Mucosa of rectum (tissue), 2 donors: Measurements from ENCODE around the gene PRIMPOL.
"Not testable (repeated sequence)": the region's sequence is repeated elsewhere in the genome, so short reads cannot be mapped to it uniquely, and the experiment has no call there.

Experiments
- H3K27ac ChIP-seq, 2 donors: one replicate each; pipeline ENCODE4 v1.7.0; 2013; ENCODE audit warnings: inconsistent platforms in 2 of 2, low read depth in 2 of 2, low read length in 2 of 2
- H3K27me3 ChIP-seq, 2 donors: one replicate each; pipeline ENCODE4 v1.7.0; 2013; ENCODE audit warnings: low read length in 2 of 2; ENCODE audit not compliant: control insufficient read depth in 2 of 2, insufficient read depth in 2 of 2
- H3K36me3 ChIP-seq, 2 donors: one replicate each; pipeline ENCODE4 v1.7.0; 2013; ENCODE audit warnings: low read length in 2 of 2; ENCODE audit not compliant: control insufficient read depth in 2 of 2, insufficient read depth in 2 of 2
- H3K4me1 ChIP-seq, 2 donors: one replicate each; pipeline ENCODE4 v1.7.0; 2013; ENCODE audit warnings: low read length in 2 of 2, mild to moderate bottlenecking in 1 of 2; ENCODE audit not compliant: control insufficient read depth in 2 of 2, insufficient read depth in 2 of 2
- H3K4me3 ChIP-seq, 2 donors: one replicate each; pipeline ENCODE4 v1.7.0; 2013; ENCODE audit warnings: low read length in 2 of 2
- H3K9ac ChIP-seq, 2 donors: one replicate each; pipeline ENCODE4 v1.7.0; 2013; ENCODE audit warnings: low read length in 2 of 2, low read depth in 1 of 2, mild to moderate bottlenecking in 1 of 2
- H3K9me3 ChIP-seq, 2 donors: one replicate each; pipeline ENCODE4 v1.7.0; 2013; ENCODE audit warnings: low read length in 2 of 2; ENCODE audit not compliant: control insufficient read depth in 2 of 2
- donor health status: healthy.
- donor health status: Normal muscosa, but diverticular disease.

Gene PRIMPOL, protein sequence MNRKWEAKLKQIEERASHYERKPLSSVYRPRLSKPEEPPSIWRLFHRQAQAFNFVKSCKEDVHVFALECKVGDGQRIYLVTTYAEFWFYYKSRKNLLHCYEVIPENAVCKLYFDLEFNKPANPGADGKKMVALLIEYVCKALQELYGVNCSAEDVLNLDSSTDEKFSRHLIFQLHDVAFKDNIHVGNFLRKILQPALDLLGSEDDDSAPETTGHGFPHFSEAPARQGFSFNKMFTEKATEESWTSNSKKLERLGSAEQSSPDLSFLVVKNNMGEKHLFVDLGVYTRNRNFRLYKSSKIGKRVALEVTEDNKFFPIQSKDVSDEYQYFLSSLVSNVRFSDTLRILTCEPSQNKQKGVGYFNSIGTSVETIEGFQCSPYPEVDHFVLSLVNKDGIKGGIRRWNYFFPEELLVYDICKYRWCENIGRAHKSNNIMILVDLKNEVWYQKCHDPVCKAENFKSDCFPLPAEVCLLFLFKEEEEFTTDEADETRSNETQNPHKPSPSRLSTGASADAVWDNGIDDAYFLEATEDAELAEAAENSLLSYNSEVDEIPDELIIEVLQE

DNA sequence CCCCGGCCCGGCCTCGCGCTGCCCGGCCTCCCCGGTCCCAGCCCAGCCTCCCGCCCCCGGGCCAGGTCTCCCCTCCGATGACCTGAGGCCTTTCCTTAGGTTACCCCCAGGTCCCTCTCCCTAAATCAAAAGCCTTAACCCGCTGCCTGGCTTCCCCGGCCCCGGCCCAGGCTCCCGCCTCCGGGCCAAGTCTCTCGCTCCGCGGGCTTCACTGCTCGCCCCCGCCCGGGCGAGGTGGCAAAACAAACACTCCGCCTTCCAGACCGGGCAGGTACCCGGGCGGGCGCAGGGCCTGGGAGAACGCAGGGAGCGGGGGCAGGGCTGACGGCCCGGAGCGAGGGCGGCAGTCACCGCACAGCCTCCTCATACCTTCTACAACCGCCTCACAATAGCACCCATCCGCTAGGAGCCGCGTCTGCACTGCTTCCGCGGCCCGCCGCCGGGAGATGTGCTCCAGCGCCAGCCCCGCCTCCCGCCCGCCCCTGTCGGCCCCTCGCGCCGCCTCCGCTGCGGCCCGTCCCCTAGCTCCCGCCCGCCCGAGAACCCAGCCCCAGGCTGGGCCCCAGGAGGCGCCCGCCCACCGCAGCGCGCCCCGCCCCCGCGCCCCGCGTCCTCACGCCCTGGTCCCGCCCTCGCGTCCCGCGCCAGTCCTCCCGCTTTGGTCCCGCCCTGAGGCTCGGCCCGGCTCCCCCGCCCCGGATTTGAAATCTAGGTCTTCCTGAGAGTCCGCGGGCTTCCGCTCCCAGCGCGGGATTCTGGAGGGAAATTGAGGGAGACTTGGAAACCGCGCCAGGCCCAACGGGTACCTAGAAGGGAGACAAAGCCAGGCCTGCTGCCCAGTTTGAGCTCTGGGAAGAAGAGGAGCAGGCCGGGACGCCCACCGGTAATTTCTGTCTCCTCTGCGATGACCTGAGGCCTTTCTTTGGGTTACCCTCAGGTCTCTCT is at the start of gene PRIMPOL, which contains the start of gene CASP3:
Gene PRIMPOL, plus strand, starts transcription at position 713 of the 945 bp plus-strand sequence. CDS start 7,403 bp downstream, outside the sequence.
Gene CASP3, minus strand, starts transcription at position 422 of the 945 bp plus-strand sequence. CDS start 10,994 bp downstream, outside the sequence.
- peaks cover 31 to 38% of the 10 kb centered on the region in 2 donors for H3K4me1 ChIP-seq
- H3K27me3 ChIP-seq = no peaks in the 10 kb centered on the region
- H3K36me3 ChIP-seq = peaks cover 0 to 7% of the 10 kb centered on the region in 2 donors
- peak within 1 kb of the TSS; percentile 86 to 98 for H3K4me3 ChIP-seq
- H3K27ac ChIP-seq = peak within 1 kb of the TSS; percentile 96 to 97
- peak within 1 kb of the TSS; percentile 86 to 97 for H3K9ac ChIP-seq
- no peaks in the 10 kb centered on the region for H3K9me3 ChIP-seq

DNA sequence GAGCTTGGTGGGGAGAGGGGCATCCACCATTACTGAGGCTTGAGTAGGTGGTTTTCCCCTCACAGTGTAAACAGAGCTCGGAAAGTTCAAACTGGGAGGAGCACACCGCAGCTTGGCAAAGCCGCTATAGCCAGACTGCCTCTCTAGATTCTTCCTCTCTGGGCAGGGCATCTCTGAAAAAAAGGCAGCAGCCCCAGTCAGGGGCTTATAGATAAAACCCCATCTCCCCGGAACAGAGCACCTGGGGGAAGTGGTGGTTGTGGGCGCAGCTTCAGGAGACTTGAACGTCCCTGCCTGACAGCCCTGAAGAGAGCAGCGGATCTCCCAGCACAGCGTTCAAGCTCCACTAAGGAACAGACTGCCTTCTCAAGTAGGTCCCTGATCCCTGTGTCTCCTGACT is 48.6 kb upstream of the PRIMPOL start:
- H3K9ac ChIP-seq, H3K27me3 ChIP-seq, H3K4me1 ChIP-seq, H3K27ac ChIP-seq, H3K9me3 ChIP-seq, H3K36me3 ChIP-seq, H3K4me3 ChIP-seq: not testable (repeated sequence)

DNA sequence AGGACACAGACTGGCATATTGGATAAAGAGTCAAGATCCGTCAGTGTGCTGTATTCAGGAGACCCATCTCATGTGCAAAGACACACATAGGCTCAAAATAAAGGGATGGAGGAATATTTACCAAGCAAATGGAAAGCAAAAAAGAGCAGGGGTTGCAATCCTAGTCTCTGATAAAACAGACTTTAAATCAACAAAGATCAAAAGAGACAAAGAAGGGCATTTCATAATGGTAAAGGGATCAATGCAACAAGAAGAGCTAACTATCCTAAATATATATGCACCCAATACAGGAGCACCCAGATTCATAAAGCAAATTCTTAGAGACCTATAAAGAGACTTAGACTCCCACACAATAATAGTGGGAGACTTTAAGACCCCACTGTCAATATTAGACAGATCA is 46.7 kb upstream of the PRIMPOL start:
- not testable (repeated sequence) for H3K27me3 ChIP-seq, H3K9me3 ChIP-seq, H3K9ac ChIP-seq, H3K4me3 ChIP-seq, H3K27ac ChIP-seq, H3K36me3 ChIP-seq, H3K4me1 ChIP-seq

DNA sequence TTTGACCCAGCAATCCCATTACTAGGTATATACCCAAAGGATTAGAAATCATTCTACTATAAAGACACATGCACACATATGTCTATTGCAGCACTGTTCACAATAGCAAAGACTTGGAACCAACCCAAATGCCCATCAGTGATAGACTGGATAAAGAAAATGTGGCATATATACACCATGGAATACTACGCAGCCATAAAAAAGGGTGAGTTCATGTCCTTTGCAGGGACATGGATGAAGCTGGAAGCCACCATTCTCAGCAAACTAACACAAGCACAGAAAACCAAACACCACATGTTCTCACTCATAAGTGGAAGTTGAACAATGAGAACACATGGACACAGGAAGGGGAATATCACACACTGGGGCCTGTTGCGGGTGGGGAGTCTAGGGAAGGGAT is 42.1 kb upstream of the PRIMPOL start:
- H3K36me3 ChIP-seq, H3K9me3 ChIP-seq, H3K4me1 ChIP-seq, H3K27me3 ChIP-seq, H3K27ac ChIP-seq, H3K9ac ChIP-seq, H3K4me3 ChIP-seq: not testable (repeated sequence)

DNA sequence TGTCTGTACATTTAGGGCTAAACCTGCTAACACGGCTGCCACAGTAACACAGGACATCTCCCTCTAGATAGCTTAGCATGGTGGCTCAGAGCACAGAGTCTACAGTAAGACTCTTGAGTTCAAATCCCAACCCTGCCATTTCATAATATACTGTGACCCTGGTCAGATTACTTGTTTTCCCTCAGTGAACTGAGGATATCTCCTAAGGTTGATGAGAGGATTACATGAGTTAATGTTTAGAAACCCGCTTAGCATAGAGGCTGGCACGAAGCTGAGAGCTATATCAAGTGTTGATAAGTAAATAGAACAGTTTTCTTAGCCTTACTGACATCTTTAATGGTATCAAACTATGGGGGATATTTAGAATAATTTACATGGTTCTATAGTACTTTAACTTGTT is 37.5 kb upstream of the PRIMPOL start:
- Histone ChIP-seq H3K4me3 (no peak overlapping the region), H3K9me3 (peaks cover 0 to 2% of the 10 kb centered on the region in 2 donors), H3K36me3 (no peaks in the 10 kb centered on the region), H3K9ac (no peak overlapping the region), H3K27me3 (no peaks in the 10 kb centered on the region), H3K4me1 (no peaks in the 10 kb centered on the region), H3K27ac (no peak overlapping the region)

DNA sequence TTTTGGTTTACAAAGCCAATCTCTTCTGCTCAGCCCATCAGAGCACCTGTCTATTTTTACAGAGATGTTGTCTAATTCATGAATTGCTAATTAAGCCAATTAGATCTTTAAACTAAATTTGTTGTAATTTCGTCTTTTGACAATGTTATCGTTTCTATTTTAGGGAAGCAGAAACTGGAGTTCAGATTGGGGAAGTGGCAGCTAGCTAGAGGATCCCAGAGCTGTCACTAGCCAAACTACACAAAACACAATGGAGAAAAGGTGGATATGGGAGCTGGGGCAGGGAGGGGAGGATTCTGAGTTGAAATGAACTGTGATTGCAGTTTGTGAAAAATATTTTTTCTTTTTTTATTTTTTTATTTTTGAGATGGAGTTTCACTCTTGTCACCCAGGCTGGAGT is 36.1 kb upstream of the PRIMPOL start:
- H3K27me3 ChIP-seq = no peaks in the 10 kb centered on the region
- no peak overlapping the region for H3K9ac ChIP-seq
- peaks cover 0 to 2% of the 10 kb centered on the region in 2 donors for H3K9me3 ChIP-seq
- H3K4me1 ChIP-seq = no peaks in the 10 kb centered on the region
- no peak overlapping the region for H3K27ac ChIP-seq
- no peaks in the 10 kb centered on the region for H3K36me3 ChIP-seq
- H3K4me3 ChIP-seq = no peak overlapping the region

DNA sequence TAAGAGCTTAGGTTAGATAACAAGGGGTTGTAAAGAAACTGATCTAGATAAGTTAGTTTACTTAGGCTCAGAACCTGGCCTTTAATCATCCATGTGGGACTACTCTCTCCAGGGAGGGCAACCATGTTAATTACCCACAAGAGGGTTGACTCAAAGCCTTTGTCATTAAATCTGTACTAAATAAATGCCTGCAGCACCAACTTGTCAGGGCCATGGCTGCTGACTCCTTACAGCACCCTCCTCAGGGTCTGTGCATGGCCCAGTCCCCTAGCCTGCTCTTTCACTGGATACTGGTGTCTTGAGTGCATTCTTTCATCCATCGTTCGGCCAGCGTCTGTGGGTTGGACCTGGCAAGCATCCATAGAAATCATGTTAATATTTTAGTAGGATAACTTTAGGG is 35.0 kb upstream of the PRIMPOL start:
- no peak overlapping the region for H3K4me3 ChIP-seq
- H3K36me3 ChIP-seq = no peaks in the 10 kb centered on the region
- no peak overlapping the region for H3K27ac ChIP-seq
- H3K4me1 ChIP-seq = no peaks in the 10 kb centered on the region
- peaks cover 0 to 2% of the 10 kb centered on the region in 2 donors for H3K9me3 ChIP-seq
- H3K9ac ChIP-seq = no peak overlapping the region
- H3K27me3 ChIP-seq = no peaks in the 10 kb centered on the region

DNA sequence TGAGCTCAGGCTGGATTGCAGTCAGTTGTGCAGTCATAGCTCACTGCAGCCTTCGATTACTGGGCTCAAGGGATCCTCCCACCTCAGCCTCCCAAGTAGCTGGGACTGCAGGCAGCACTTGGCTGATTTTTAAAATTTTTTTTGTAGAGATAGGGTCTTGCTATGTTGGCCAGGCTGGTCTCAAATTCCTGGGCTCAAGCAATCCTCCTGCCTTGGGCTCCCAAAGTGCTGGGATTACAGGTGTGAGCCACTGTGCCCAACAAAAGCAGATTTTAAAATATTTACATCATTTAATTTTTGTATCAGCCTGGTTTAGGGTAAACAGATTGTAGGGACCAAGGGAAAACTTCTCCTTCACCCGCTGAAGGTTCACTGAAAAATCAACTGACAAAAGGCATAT is 33.4 kb upstream of the PRIMPOL start:
- not testable (repeated sequence) for H3K4me1 ChIP-seq, H3K27ac ChIP-seq, H3K36me3 ChIP-seq, H3K9me3 ChIP-seq, H3K9ac ChIP-seq, H3K27me3 ChIP-seq, H3K4me3 ChIP-seq

DNA sequence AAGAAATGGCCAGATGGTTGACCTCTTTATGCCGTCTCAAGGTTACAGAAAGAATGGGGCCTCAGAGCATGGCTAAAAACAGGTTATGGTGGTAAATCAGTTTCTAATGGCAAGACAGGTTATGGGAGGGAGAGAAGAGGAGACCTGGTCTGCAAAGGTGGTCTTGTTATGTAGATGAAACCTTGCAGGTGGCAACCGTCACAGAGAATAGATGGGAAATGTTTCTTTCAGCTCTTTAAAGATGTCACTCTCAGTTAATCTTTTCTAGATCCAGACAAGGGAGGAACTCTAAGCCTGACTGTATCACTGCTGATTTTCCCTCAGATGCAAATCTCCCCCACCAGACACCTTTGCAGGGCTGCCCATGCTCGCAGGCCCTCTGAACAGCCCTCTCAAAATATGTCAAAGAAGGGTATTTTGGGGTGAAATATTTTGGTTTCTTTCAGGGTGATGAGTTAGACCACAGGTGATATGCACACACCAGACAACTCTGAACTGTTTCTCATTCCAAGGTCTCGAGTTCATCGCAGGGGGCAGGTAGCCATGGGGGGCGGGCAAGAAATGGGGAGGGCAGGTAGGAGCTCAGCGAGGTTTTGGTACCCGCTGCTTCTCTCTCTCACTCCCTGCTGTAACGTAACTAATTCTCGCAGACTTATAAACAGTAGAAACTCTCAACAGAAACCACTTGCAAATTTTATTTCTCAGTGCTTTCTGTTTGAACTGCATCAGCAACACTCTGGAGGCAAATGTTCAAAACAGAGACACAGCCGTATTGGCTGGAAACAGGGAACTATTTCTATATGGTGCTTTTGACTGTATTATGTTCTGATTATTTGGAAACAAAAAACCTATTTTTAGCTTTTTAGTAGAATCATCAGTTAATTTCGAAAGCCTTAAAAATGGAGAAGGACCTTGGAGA is 32.6 kb upstream of the PRIMPOL start:
- Histone ChIP-seq H3K9me3 (peaks cover 0 to 2% of the 10 kb centered on the region in 2 donors), H3K27ac (no peak overlapping the region), H3K4me3 (no peak overlapping the region), H3K4me1 (no peaks in the 10 kb centered on the region), H3K36me3 (no peaks in the 10 kb centered on the region), H3K9ac (no peak overlapping the region), H3K27me3 (no peaks in the 10 kb centered on the region)
